GM19467 (cell line): ENCODE data around the gene TUT7.

Experiments
- ATAC-seq: cut with Tn5 transposase; IDR thresholded peaks from one replicate; pipeline ENCODE4 v1.9.1; 2021; ENCODE audit warnings: mild to moderate bottlenecking, moderate library complexity; ENCODE audit not compliant: unreplicated experiment

The TUT7 gene

GRCh38 chr9:86263876-86264275 is 90.3 kb downstream of the TUT7 start:
- no peak for ATAC-seq

- no peak for ATAC-seq
These were observed 91.7 kb downstream of the TUT7 start for GRCh38 chr9:86262492-86262891.

- ATAC-seq = no peak
These were observed 94.7 kb downstream of the TUT7 start, which contains the start of gene C9orf153 for GRCh38 chr9:86259557-86259956. C9orf153 (minus strand) TSS chr9:86259657; CDS start chr9:86229603, 30,054 bp downstream.

- ATAC-seq = no peak
These were observed 96.8 kb downstream of the TUT7 start for GRCh38 chr9:86257391-86257790.

- ATAC-seq = no peak
These were observed 97.6 kb downstream of the TUT7 start for GRCh38 chr9:86256653-86257052.

GRCh38 chr9:86253577-86253976 is 100.6 kb downstream of the TUT7 start:
- no peak for ATAC-seq

- no peak for ATAC-seq
These were observed 101.3 kb downstream of the TUT7 start for GRCh38 chr9:86252870-86253269.

- no peak for ATAC-seq
These were observed 104.1 kb downstream of the TUT7 start for GRCh38 chr9:86250123-86250522.

- no peak for ATAC-seq
These were observed 105.5 kb downstream of the TUT7 start for GRCh38 chr9:86248746-86249145.

- peak; percentile 93 for ATAC-seq
These were observed 107.5 kb downstream of the TUT7 start for GRCh38 chr9:86246752-86247161.

GRCh38 chr9:86242071-86242470 is 112.1 kb downstream of the TUT7 start:
- no peak for ATAC-seq

GRCh38 chr9:86241216-86241615 is 113.0 kb downstream of the TUT7 start:
- no peak for ATAC-seq

- no peak for ATAC-seq
These were observed 115.1 kb downstream of the TUT7 start for GRCh38 chr9:86238861-86239770.
